ENCODE data around the gene PLIN5. TPM values are rescaled to one million over a fixed set of nuclear protein-coding genes. Genes with fewer than 3 reads are reported as not detected.

PLIN5 gene
- total RNA-seq, 1 experiment from 2014 or later = 8.1 TPM

- no peaks in the 10 kb centered on the region for H3K27me3 ChIP-seq (ENCODE audit: insufficient read depth, low read length)
- H3K9me2 ChIP-seq (ENCODE audit: insufficient read depth) = no peaks in the 10 kb centered on the region
- TF ChIP-seq EZH2 (IDR thresholded peaks at IDR 0.05) (no peak), CEBPB (IDR thresholded peaks at IDR 0.05; ENCODE audit: low read depth) (no peak), SRF (IDR thresholded peaks at IDR 0.05; ENCODE audit: low read depth) (no peak), JUND (IDR thresholded peaks at IDR 0.05) (no peak), MAX (IDR thresholded peaks at IDR 0.05) (no peak), ZFX (IDR thresholded peaks at IDR 0.05) (no peak), ELF1 (IDR thresholded peaks at IDR 0.05; ENCODE audit: borderline replicate concordance, low read depth) (no peak), ZBTB33 (IDR thresholded peaks at IDR 0.05; ENCODE audit: extremely low read depth, insufficient replicate concordance, low read length) (no peak), POLR2AphosphoS5 (IDR thresholded peaks at IDR 0.05; ENCODE audit: low read depth, low read length) (no peak), REST (IDR thresholded peaks at IDR 0.05; ENCODE audit: low read depth) (no peak), RAD21 (IDR thresholded peaks at IDR 0.05; ENCODE audit: low read depth) (no peak), SIN3A (IDR thresholded peaks at IDR 0.05; ENCODE audit: low read depth) (no peak), FOSL1 (IDR thresholded peaks at IDR 0.05; ENCODE audit: low read depth) (no peak), TCF7L2 (IDR thresholded peaks at IDR 0.05; ENCODE audit: borderline replicate concordance, extremely low read depth, insufficient read depth, insufficient read length) (no peak), CBX3 (IDR thresholded peaks at IDR 0.05; ENCODE audit: low read depth) (no peak)
- H3K36me3 ChIP-seq (ENCODE audit: control insufficient read depth in 1 of 2, insufficient read depth in 2 of 2, low read length in 2 of 2) = peaks cover 0 to 12% of the 10 kb centered on the region in 2 experiments; a peak in 2 of 4 replicates
- H4K20me1 ChIP-seq (ENCODE audit: insufficient read depth) = no peaks in the 10 kb centered on the region
- no peaks in the 10 kb centered on the region for H3K9me3 ChIP-seq (ENCODE audit: control insufficient read depth in 1 of 2, insufficient read depth in 1 of 2, low read depth in 1 of 2, low read length in 2 of 2)
- no peak for DNase-seq (ENCODE audit: low read depth, low spot score)
- H3K4me3 ChIP-seq (replicated peaks in 1 of 2; ENCODE audit: low read depth in 1 of 2, low read length in 2 of 2) = no peak overlapping the region
- ChIA-PET POLR2A (no interaction called here), RAD21 (ENCODE audit: low non-redundant PET in 1 of 2, low total read pairs in 2 of 2, uncharacterized antibody in 2 of 2, unreplicated experiment in 2 of 2) (no interaction called here), CTCF (no interaction called here)
- no peak overlapping the region for H2AFZ ChIP-seq (ENCODE audit: low read depth, low read length, poor library complexity, severe bottlenecking)
- no peak for ATAC-seq
- H3K79me2 ChIP-seq (ENCODE audit: insufficient read depth, low read length) = no peaks in the 10 kb centered on the region
- H3K27ac ChIP-seq (ENCODE audit: low read depth, low read length) = no peak overlapping the region
- intact Hi-C loops (cut with micrococcal nuclease) = no loop called here
- peaks cover 0 to 1% of the 10 kb centered on the region in 2 experiments; a peak in 2 of 4 replicates for H3K4me1 ChIP-seq (ENCODE audit: control insufficient read depth in 1 of 2, insufficient read depth in 2 of 2, low read length in 2 of 2)
- H3K4me2 ChIP-seq (ENCODE audit: low read length) = no peak overlapping the region
- BruUV-seq (replicated peaks) = no TSS peak
- H3K9ac ChIP-seq (ENCODE audit: low read length) = no peak overlapping the region
Observed at GRCh38 chr19:4500841-4501591, 34.0 kb downstream of the PLIN5 start.

Data from HCT116 (cell line).